ENCODE measurements around the gene CPXM2. TPM values are rescaled to one million over a fixed set of nuclear protein-coding genes. Genes with fewer than 3 reads are reported as not detected.
A peak's percentile ranks its signal among the peaks of the same experiment; 100 is the strongest.

CPXM2 gene
- total RNA-seq, 4 donors from 2014 or later: 56.8 to 150 (median 96.9) TPM

DNA sequence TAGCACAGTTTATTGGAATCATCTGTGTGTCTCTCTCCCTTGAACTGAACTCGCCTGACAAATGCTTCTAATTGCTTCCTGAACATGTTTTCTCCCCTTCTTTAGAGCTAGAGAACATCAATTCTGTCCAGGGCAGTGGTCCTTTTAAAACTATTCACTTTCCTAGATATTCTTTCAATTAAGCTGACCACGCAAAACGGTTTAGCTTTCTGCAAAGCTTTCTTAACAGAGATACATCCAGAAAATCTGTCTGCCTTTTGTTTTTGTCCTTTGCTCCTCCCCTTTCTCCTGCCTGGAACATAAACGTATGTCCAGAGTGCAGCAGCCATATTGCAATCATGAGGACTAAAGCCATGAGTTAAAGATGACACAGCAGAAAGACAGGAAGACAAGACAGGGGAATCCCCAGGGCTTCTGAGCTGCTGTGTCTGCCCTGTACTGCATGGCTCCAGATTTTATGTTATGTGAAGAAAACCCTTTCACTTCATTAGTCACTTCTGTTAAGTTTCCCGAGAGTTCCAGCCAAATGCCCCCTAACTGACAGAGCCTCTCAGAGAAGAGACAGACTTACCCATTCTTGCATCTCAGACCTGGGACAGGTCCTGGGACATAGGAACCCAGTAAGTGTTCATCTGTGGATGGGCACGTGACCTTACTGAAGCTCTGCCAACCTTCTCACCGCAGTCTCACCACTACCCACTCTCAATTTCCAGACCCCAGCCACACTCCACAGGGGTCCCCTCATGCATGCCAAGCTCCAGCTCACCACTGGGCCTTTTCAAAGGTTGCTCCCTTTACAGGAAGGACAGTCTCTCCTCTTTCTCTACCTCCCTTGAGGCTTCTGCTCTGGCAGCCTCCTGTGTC is 35.0 kb upstream of the CPXM2 start:
- intact Hi-C loops (cut with DNase I): no loop called here
- peaks cover 0 to 14% (median 11%) of the 10 kb centered on the region in 4 donors for H3K4me1 ChIP-seq
- WGBS: 71% methylated on average over 7 of the region's 7 CpGs
- H3K27me3 ChIP-seq: no peaks in the 10 kb centered on the region
- H3K4me3 ChIP-seq: no peak overlapping the region
- H3K36me3 ChIP-seq: no peaks in the 10 kb centered on the region
- DNase-seq (ENCODE audit: extremely low spot score): no peak
- no peak overlapping the region for H3K27ac ChIP-seq (replicated peaks in 1 of 4)
- TF ChIP-seq EP300 (IDR thresholded peaks at IDR 0.05): no peak
- TF ChIP-seq CTCF (IDR thresholded peaks at IDR 0.05): no peak
- no peak for TF ChIP-seq POLR2A (IDR thresholded peaks at IDR 0.05; ENCODE audit: low read depth)
- no peak for TF ChIP-seq POLR2AphosphoS5 (IDR thresholded peaks at IDR 0.05)
- H3K9me3 ChIP-seq: peaks cover 0 to 8% (median 5%) of the 10 kb centered on the region in 4 donors

GRCh38 chr10:123922126-123922525 is 30.5 kb upstream of the CPXM2 start:
- Histone ChIP-seq H3K9me3 (peaks cover 0 to 10% (median 5%) of the 10 kb centered on the region in 4 donors), H3K4me3 (no peak overlapping the region), H3K36me3 (no peaks in the 10 kb centered on the region), H3K27me3 (no peaks in the 10 kb centered on the region), H3K27ac (replicated peaks in 1 of 4) (no peak overlapping the region), H3K4me1 (no peaks in the 10 kb centered on the region)
- WGBS: 52% methylated on average over 2 of the region's 2 CpGs
- DNase-seq (ENCODE audit: extremely low spot score): no peak
- intact Hi-C loops (cut with DNase I): no loop called here
- no peak for TF ChIP-seq CTCF (IDR thresholded peaks at IDR 0.05)
- TF ChIP-seq EP300 (IDR thresholded peaks at IDR 0.05): no peak

DNA sequence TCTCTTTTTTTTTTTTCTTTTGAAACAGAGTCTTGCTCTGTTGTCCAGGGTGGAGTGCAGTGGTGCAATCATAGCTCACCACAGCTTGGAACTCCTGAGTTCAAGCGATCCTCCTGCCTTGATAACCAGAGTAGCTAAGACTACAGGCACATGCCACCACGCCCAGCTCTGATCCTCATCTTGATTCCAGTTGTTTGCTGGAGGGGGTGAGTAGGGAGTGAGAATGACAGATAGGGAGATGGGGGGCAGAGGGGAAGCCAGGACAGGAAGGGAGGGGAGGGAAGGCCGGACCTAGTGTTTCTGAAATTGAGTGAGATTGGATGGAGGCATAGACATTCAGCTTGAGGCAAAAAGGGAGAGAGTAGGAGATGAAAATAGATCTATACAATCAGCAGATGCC is 25.2 kb upstream of the CPXM2 start:
- Histone ChIP-seq H3K4me3 (no peak overlapping the region), H3K9me3 (peaks cover 0 to 10% (median 5%) of the 10 kb centered on the region in 4 donors), H3K4me1 (peaks cover 0 to 28% (median 26%) of the 10 kb centered on the region in 4 donors), H3K27me3 (no peaks in the 10 kb centered on the region), H3K36me3 (no peaks in the 10 kb centered on the region), H3K27ac (replicated peaks in 1 of 4) (no peak overlapping the region)
- intact Hi-C loops (cut with DNase I): no loop called here
- TF ChIP-seq EP300 (IDR thresholded peaks at IDR 0.05) (no peak), CTCF (IDR thresholded peaks at IDR 0.05) (no peak), POLR2A (IDR thresholded peaks at IDR 0.05; ENCODE audit: low read depth) (no peak), POLR2AphosphoS5 (IDR thresholded peaks at IDR 0.05) (no peak)
- no peak for DNase-seq (ENCODE audit: extremely low spot score)
- 87% methylated on average over 3 of the region's 3 CpGs for WGBS

- DNase-seq (ENCODE audit: extremely low spot score): no peak
- 43% methylated on average over 6 of the region's 8 CpGs for WGBS
Measured at GRCh38 chr10:123913688-123914268, 22.2 kb upstream of the CPXM2 start.

More at GRCh38 chr10:123913688-123914268, 22.2 kb upstream of the CPXM2 start:
- intact Hi-C loops (cut with DNase I): no loop called here
- no peaks in the 10 kb centered on the region for H3K36me3 ChIP-seq
- TF ChIP-seq CTCF (IDR thresholded peaks at IDR 0.05) (no peak), POLR2AphosphoS5 (IDR thresholded peaks at IDR 0.05) (peak in 1 of 2 donors; percentile 27)
- H3K27me3 ChIP-seq: no peaks in the 10 kb centered on the region
- H3K4me1 ChIP-seq: peaks cover 0 to 38% (median 34%) of the 10 kb centered on the region in 4 donors
- peaks cover 0 to 3% (median 0%) of the 10 kb centered on the region in 4 donors for H3K9me3 ChIP-seq
- peak overlapping the region in 1 of 4 donors; percentile 27 for H3K27ac ChIP-seq (replicated peaks in 1 of 4)
- no peak overlapping the region for H3K4me3 ChIP-seq

Data from esophagus muscularis mucosa (tissue), 4 donors.